ENCODE results near the gene PRKCB.

PRKCB gene

DNA sequence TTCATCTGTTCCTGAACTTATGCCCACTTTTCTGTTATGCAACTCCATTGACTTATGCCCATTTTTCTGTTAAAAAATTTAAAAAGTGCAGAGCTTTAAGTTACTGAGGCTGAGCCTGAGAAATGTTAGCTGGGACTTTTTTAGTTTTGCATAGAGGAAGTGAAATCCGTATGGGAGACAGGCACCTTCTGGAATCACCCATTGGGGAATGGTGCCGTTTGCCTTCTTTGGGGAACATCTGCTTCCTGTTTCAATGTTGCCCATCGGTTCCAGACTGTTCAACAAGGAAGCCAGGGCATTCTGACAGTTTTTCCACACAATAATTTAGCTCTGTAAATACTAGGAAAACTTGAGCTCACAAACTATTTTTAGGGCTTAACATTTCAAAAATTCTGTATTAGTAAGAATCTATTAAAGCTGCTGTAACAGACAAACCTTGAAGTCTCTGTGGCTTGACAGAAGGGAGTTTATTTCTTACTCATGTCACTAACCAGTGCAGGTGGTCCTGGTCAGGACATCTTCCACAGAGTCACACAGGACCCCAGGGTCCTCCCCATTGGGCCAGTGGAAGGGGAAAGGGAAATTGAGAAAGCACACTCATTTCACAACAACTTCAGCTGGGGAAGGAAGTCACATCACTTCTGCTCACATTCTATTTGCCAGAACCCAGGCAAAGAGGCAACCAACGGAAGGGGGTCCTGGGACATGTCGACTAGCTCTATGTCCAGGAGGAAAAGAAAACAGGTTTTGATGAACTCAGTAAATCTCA lies 17.2 kb downstream of the PRKCB start:
- Histone ChIP-seq H3K27ac (ENCODE audit: extremely low read depth, low read depth, low read length) (no peak overlapping the region), H3K9me3 (ENCODE audit: control insufficient read depth, insufficient read depth, low read depth, low read length) (no peaks in the 10 kb centered on the region), H3K4me1 (ENCODE audit: control insufficient read depth, insufficient read depth, low read length) (no peaks in the 10 kb centered on the region), H3K36me3 (ENCODE audit: control insufficient read depth in 2 of 2, insufficient read depth in 1 of 2, low read length in 2 of 2) (no peaks in the 10 kb centered on the region), H3K4me3 (ENCODE audit: low read depth, low read length) (no peak overlapping the region)
- CTCF ChIA-PET, result interaction anchor here (0.5 kb wide), 1 partner anchor 157 kb away, joined by 4 read pairs; no protein-coding TSS in a partner anchor
- TF ChIP-seq ZNF585B (tag by site-specific recombination; IDR thresholded peaks at IDR 0.05) (no peak), ZFP41 (tag by site-specific recombination; IDR thresholded peaks at IDR 0.05; ENCODE audit: borderline replicate concordance) (no peak), ZNF629 (tag by site-specific recombination; IDR thresholded peaks at IDR 0.05) (no peak), ZNF473 (tag by site-specific recombination; IDR thresholded peaks at IDR 0.05) (no peak), ZNF140 (tag by site-specific recombination; IDR thresholded peaks at IDR 0.05) (no peak), ZBTB8A (tag by site-specific recombination; IDR thresholded peaks at IDR 0.05) (no peak), ZNF202 (tag by site-specific recombination; IDR thresholded peaks at IDR 0.05; ENCODE audit: borderline replicate concordance) (no peak), ZNF175 (tag by site-specific recombination; IDR thresholded peaks at IDR 0.05) (no peak), YY1 (tag by site-specific recombination; IDR thresholded peaks at IDR 0.05) (no peak), ZNF433 (tag by site-specific recombination; IDR thresholded peaks at IDR 0.05; ENCODE audit: low read depth) (no peak), MYNN (tag by site-specific recombination; IDR thresholded peaks at IDR 0.05; ENCODE audit: borderline replicate concordance) (no peak)
- TF ChIP-seq, protein P1, sequence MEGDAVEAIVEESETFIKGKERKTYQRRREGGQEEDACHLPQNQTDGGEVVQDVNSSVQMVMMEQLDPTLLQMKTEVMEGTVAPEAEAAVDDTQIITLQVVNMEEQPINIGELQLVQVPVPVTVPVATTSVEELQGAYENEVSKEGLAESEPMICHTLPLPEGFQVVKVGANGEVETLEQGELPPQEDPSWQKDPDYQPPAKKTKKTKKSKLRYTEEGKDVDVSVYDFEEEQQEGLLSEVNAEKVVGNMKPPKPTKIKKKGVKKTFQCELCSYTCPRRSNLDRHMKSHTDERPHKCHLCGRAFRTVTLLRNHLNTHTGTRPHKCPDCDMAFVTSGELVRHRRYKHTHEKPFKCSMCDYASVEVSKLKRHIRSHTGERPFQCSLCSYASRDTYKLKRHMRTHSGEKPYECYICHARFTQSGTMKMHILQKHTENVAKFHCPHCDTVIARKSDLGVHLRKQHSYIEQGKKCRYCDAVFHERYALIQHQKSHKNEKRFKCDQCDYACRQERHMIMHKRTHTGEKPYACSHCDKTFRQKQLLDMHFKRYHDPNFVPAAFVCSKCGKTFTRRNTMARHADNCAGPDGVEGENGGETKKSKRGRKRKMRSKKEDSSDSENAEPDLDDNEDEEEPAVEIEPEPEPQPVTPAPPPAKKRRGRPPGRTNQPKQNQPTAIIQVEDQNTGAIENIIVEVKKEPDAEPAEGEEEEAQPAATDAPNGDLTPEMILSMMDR (tag by site-specific recombination; IDR thresholded peaks at IDR 0.05), result no peak
- POLR2A ChIA-PET, result interaction anchor here (0.5 kb wide), 1 partner anchor 104 kb away, joined by 4 read pairs; no protein-coding TSS in a partner anchor

- Histone ChIP-seq H3K27ac (ENCODE audit: extremely low read depth, low read depth, low read length) (no peak overlapping the region), H3K4me3 (ENCODE audit: low read depth, low read length) (no peak overlapping the region), H3K36me3 (ENCODE audit: control insufficient read depth in 2 of 2, insufficient read depth in 1 of 2, low read length in 2 of 2) (no peaks in the 10 kb centered on the region), H3K4me1 (ENCODE audit: control insufficient read depth, insufficient read depth, low read length) (no peaks in the 10 kb centered on the region), H3K9me3 (ENCODE audit: control insufficient read depth, insufficient read depth, low read depth, low read length) (no peaks in the 10 kb centered on the region)
- POLR2A ChIA-PET, result no interaction called here
- CTCF ChIA-PET, result interaction anchor here (0.5 kb wide), 1 partner anchor 369 kb away, joined by 4 read pairs; no protein-coding TSS in a partner anchor
- no peak for TF ChIP-seq ZNF155 (tag by site-specific recombination; IDR thresholded peaks at IDR 0.05)
- no peak for TF ChIP-seq KLF16 (tag by site-specific recombination; IDR thresholded peaks at IDR 0.05)
- no peak for TF ChIP-seq ZNF837 (tag by site-specific recombination; IDR thresholded peaks at IDR 0.05)
- TF ChIP-seq, protein P2, sequence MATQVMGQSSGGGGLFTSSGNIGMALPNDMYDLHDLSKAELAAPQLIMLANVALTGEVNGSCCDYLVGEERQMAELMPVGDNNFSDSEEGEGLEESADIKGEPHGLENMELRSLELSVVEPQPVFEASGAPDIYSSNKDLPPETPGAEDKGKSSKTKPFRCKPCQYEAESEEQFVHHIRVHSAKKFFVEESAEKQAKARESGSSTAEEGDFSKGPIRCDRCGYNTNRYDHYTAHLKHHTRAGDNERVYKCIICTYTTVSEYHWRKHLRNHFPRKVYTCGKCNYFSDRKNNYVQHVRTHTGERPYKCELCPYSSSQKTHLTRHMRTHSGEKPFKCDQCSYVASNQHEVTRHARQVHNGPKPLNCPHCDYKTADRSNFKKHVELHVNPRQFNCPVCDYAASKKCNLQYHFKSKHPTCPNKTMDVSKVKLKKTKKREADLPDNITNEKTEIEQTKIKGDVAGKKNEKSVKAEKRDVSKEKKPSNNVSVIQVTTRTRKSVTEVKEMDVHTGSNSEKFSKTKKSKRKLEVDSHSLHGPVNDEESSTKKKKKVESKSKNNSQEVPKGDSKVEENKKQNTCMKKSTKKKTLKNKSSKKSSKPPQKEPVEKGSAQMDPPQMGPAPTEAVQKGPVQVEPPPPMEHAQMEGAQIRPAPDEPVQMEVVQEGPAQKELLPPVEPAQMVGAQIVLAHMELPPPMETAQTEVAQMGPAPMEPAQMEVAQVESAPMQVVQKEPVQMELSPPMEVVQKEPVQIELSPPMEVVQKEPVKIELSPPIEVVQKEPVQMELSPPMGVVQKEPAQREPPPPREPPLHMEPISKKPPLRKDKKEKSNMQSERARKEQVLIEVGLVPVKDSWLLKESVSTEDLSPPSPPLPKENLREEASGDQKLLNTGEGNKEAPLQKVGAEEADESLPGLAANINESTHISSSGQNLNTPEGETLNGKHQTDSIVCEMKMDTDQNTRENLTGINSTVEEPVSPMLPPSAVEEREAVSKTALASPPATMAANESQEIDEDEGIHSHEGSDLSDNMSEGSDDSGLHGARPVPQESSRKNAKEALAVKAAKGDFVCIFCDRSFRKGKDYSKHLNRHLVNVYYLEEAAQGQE (tag by site-specific recombination; IDR thresholded peaks at IDR 0.05), result no peak
- no peak for TF ChIP-seq HOXC10 (CRISPR knock-in tag; IDR thresholded peaks at IDR 0.05)
- TF ChIP-seq ZSCAN30 (tag by site-specific recombination; IDR thresholded peaks at IDR 0.05), result no peak
- no peak for TF ChIP-seq ZNF404 (tag by site-specific recombination; IDR thresholded peaks at IDR 0.05)
- TF ChIP-seq KLF1 (tag by site-specific recombination; IDR thresholded peaks at IDR 0.05), result no peak
- no peak for TF ChIP-seq ZBTB11 (tag by site-specific recombination; conservative IDR thresholded peaks at IDR 0.05; ENCODE audit: low read depth)
- TF ChIP-seq ZNF843 (tag by site-specific recombination; IDR thresholded peaks at IDR 0.05), result no peak
- TF ChIP-seq ZNF184 (tag by site-specific recombination; IDR thresholded peaks at IDR 0.05), result no peak
- no peak for TF ChIP-seq ZNF416 (tag by site-specific recombination; IDR thresholded peaks at IDR 0.05)
- no peak for TF ChIP-seq ZNF704 (tag by site-specific recombination; IDR thresholded peaks at IDR 0.05)
- TF ChIP-seq ZNF16 (tag by site-specific recombination; IDR thresholded peaks at IDR 0.05; ENCODE audit: low read depth), result no peak
- TF ChIP-seq KLF10 (tag by site-specific recombination; IDR thresholded peaks at IDR 0.05), result no peak
Measured at GRCh38 chr16:23855010-23855409, 19.2 kb downstream of the PRKCB start.

Data from HEK293 (cell line).